LoVo (cell line): ENCODE data around the gene PCBP3.
"Not testable (repeated sequence)": the region's sequence is repeated elsewhere in the genome, so short reads cannot be mapped to it uniquely, and the experiment has no call there.

ENCODE experiments used
- DNase-seq: peaks from one replicate; pipeline ENCODE4 v3.0.0-alpha.2; 2016; ENCODE audit warnings: low spot score

PCBP3 gene

GRCh38 chr21:45894906-45895777 lies 251.6 kb downstream of the PCBP3 start:
- no peak for DNase-seq

DNA sequence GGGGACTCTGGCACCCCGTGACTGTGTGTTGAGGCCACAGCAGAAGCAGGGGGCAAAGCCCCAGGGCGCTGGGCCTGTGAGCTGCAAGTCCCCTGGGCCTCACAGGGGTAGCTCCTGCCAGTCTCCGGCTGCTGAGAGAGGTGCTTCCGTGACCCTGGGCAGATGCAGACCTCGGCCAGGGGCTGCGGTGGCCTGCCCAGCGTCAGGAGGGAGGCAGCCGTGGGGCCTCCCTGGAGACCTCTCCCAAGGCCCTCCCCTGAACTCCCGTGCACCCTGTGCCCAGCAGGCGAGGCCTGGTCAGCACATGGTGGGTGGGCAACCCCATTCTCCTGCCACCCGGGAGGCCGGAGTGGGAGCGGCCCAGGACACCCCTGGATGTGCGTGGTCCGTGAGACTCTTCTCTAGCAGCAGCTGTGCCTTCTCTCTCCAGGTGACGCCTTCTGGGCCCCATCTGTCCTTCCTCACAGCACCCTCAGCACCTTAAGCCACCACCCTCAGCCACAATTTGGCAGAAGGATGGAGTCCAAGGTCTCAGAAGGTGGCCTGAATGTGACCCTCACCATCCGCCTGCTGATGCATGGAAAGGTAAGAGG lies 252.3 kb downstream of the PCBP3 start:
- no peak for DNase-seq

GRCh38 chr21:45896431-45896830 lies 252.9 kb downstream of the PCBP3 start:
- DNase-seq: not testable (repeated sequence)

- DNase-seq: no peak
Measured at GRCh38 chr21:45897191-45898027, 253.9 kb downstream of the PCBP3 start.

DNA sequence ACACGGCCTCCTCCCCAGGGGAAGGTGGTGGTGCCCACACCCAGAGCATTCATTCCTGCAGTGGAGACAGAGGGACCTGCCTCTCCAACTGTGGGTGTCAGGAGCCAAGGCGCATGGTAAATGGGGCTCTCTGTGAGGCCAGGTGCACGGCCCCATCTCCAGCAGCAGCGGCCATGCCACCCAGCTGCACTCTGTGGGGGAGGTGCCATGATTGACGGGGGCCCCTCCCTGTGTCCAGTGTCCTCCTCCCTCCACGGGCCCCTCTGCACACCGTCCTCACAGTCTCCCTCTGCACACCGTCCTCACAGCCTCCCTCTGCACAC lies 254.5 kb downstream of the PCBP3 start:
- DNase-seq: no peak

DNA sequence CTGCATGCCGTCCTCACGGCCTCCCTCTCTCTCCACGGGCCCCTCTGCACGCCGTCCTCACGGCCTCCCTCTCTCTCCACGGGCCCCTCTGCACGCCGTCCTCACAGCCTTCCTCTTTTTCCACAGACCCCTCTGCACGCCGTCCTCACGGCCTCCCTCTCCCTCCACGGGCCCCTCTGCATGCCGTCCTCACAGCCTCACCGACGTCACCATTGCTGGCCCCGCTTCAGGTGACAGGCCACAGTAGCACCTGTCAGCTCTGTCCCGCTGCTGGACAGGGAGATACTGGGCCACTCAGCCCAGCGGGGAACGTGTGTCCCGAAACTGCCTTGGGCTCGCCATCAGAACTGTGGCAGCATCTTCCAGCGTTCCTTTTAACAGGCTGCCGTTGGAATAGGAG lies 255.3 kb downstream of the PCBP3 start:
- no peak for DNase-seq

DNA sequence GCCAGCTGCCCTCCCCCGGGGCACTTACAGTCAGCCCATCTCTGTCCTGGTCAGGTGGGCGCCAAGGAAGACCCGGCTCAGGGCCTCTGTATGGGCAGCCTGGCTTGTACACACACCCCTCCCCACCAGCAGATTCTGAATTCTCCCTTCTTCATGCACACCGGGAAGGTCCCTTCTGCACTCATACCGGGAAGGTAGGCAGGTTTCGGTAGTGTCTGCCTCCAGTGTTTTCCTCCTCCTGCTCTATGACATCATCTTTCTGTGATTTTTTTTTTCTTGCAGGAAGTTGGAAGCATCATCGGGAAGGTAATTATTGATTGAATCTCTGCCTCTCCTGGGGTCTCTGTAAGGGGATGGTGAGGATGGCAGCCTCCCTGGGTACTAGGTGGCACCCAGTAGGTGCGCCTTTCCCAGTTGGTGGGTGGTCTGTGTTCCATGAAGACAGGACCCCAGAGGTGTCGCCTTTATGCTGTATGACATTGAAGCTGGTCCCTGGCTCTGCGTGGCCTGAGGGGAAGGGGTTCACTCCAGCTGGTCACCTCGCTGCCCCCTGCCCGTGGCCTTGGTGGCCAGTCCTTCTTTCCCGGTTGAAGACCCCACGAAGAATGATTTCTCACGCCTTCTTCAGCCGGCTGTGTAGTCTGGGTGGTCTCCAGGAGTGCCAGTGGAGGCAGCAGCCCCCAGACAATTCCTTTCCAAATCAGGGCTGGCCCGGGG lies 255.9 kb downstream of the PCBP3 start:
- DNase-seq: no peak

DNA sequence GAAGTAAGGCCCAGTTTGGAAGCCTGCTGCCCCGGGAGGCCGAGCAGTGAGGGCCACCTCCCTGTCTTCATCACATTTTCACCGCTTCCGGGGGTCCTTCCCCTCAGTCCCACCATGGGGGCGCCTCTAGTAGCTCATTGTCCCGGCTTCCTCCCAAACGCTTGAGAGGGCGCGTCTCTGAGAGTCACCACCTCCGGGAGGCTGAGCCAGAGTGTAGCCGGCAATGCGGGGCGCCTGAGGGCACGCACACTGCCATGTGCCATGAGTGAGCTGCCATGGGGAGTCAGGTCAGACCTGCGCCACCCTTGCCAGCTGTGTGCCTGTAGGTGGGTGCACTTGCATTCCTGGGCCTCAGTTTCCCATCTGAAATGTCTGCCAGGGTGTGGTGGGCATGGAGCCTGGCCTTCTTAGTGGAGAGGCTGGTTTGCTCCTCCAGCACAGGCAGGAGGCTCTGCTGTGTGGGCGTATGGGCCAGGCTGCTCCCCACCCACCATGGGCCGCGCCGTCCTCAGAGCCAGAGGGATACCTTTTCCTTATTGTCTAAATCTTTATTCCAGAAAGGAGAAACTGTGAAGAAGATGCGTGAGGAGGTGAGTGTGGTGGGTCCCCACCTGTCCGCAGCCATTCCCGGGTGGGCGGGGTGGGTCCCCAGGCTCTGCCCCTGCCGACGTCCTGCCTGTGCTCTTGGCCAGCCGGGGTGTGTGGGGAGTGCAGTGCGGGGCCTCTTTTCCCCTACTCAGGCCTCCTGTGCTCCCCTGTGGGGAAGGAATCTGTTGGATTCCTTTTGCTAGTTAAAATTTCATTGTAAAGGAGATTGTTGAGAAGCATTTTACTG lies 256.7 kb downstream of the PCBP3 start:
- no peak for DNase-seq

DNA sequence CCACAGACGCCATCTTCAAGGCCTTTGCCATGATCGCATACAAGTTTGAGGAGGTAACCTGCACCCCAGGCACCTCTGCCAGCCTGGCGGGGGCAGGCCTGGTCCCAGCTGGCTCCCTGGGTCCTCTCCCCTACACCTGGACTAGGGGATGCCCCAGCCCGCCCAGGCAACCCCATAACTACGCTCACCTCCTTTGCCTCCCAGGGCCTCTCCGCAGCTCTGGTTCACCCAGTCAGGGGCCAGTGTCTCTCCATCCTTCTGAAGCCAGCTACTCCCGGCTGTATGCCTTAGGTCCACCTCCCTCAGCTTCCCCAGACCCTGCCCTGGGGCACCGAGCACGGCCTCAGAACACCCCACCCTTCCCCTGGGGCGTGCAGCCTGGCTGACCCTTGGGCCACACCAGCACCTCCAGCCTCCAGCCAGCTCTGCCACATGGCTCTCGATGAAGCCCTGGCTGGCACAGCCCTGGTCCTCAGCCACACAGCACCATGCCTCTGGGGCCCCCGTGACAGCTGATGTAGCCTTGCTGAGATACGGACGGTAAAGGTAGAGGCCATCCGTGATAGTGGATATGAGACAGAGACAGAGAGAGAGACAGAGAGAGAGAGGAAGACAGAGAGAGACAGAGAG lies 257.7 kb downstream of the PCBP3 start:
- no peak for DNase-seq

DNA sequence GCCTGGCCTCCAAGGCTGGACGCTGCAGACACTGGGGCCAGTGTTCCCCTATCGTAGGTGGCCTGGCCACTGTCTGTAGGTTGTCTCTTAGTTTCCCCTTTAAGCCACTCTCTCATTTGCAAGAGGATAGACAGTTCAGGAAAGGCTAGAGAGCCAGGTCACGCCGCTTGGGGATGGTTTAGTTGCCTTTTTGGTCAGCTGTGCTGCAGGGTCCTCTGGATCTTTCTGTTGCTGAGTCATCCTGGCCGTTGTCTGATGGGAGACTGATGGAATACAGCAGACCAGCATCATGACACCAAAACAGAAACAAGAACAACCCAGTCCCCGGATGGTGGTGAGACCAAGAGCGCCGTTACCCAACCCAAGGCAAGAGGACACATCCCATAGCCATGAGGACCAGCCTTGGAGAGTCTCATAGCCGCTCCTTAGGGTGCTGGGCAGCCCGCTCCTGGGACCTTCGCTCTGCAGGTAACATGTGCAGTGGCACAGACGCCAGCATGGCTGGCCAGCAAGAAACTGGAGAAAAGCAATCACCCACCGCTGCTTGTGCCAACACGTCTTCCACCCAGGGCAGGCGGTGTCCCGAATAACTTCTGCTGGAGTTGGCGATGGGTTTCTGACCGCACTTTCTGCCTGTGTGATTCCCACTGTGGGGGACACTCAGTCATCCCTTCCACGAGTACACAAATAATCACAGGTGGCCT lies 258.9 kb downstream of the PCBP3 start:
- no peak for DNase-seq

GRCh38 chr21:45905196-45905595 lies 261.7 kb downstream of the PCBP3 start:
- DNase-seq: no peak

DNA sequence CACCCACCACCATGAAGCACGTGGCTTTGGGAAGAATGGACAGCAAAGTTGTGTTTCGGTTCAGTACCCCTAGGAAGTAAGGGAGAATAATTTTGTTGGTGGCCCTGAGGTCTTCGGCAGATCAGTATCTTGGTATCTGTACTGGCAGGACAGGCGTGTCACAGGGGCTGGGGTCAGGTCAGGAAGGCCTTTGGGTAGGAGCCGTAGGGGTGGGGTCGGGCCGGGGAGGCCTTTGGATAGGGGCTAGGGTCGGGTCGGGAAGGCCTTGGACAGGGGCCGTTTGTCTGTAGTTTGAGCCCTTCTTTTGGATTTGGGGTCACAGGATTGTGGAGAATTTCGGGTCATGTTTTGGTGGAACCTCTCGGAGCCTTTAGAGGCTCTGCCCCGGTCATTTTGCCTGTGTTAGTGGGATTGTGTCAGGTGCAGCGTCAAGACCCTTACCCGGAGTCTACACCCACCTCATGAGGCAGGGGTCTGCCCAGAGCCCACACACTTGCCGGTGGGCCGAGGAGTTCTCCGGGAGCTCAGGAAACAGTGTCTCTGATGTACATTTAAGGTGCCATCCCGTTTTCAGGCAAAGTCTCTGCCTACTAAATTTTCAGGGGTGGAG lies 262.8 kb downstream of the PCBP3 start:
- DNase-seq: no peak

GRCh38 chr21:45906859-45907258 lies 263.3 kb downstream of the PCBP3 start:
- DNase-seq: no peak

DNA sequence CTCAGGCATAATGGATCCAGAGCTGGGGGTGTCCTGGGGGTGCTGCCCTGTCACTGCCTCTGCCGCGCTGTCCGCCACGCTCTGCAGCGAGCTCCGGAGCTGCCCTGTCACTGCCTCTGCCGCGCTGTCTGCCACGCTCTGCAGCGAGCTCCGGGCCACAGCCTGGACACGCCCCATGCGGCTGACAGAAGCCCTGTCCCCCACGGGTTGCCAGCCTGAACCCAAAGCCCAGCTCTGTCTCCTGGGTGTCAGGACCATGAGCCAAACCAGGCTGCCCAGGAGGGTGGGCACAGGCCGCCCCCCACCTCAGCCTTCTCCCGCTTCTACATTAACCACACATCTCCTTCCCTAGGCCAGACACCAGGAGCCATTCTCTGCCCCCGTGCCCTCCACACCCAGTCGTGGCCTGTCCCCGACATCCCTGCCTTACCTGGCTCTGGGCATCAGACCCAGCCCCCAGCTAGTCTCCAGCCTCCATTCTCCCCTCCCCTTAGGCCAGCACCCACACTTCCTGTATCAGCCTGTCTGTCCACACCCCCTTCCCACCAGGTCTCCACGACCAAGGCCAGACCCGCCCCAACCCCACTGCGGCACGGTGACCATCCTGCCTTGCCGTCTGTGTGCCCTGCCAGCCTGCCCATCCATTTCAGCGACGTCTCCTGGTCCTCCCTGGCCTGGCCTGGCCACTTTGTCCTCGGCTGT lies 265.2 kb downstream of the PCBP3 start:
- no peak for DNase-seq

- DNase-seq: no peak
Measured at GRCh38 chr21:45909238-45909988, 265.9 kb downstream of the PCBP3 start.

- no peak for DNase-seq
Measured at GRCh38 chr21:45910155-45910547, 266.6 kb downstream of the PCBP3 start.

DNA sequence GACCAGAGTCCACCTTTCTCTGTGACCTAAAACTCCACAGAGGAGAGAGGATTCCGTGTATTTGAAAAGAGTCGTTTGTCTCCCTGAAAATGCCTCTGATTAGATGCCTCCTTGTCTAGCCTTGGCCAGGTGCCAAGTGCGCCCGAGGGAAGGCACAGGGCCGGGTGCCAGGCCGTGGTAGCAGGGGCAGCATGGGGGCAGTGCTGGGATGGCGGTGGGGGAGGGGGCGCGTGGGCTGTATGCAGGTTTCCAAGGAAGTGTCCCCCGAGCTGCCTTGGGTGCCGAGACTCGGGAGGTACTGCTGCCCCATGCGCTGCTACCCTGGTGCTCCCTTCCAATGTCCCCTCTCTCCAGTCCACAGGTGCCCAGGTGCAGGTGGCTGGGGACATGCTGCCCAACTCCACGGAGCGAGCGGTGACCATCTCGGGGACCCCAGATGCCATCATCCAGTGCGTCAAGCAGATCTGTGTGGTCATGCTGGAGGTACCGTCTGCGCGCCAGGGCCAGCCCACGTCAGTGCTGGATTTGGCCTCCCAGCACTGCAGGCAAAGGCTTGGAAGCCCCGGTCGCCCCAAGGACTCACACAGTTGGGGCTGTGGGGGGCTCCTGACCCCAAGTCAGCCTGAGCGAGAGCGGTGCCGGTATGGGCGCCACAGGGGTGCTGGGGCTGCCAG lies 267.2 kb downstream of the PCBP3 start:
- DNase-seq: no peak

DNA sequence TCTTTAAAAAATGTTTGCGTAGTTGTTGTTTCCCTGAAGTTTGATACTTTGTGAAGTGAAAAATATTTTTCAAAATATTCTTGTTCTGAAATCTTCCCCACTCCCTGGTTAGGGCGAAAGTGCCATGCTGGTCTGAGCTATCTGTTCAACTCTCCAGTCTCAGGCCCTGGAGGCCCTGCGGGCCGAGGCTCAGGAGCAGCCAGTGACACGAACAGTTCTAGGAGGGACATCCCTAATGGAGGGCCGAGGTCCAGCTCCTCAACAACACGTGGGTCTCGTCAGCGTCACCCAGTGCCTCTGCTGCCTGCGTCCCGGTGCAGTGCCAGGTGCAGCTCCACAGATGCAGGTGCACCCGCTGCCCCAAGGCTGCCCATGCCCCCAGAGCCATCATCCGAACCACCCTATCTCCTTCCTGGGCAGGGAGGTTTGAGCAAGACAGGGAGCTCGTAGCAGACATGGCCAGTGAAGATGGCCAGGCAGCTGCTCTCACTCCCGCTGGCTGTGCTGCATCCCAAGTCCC lies 268.3 kb downstream of the PCBP3 start:
- no peak for DNase-seq
